Cardiac muscle cell (in vitro differentiated cells and primary cell): ENCODE measurements around the gene SMYD3. TPM values are rescaled to one million over a fixed set of nuclear protein-coding genes. Genes with fewer than 3 reads are reported as not detected.

Experiments
- DNase-seq, 2 donors: peaks; one replicate each; pipeline versions ENCODE4 v3.0.0 to v3.0.0-alpha.2; 2010 to 2017; ENCODE audit warnings: low read depth in 1 of 2, low spot score in 1 of 2
- H3K27ac ChIP-seq: fragments of 200-600 bp; sonication (generic); 2 replicates; pipeline ENCODE4 v1.5.1; 2016
- H3K27me3 ChIP-seq: fragments of 200-600 bp; sonication (generic); 2 replicates; pipeline ENCODE4 v1.6.0; 2016; ENCODE audit warnings: control low read depth
- H3K36me3 ChIP-seq: fragments of 200-600 bp; sonication (generic); 2 replicates; pipeline ENCODE4 v1.5.1; 2016; ENCODE audit warnings: control low read depth
- H3K4me1 ChIP-seq: fragments of 200-600 bp; sonication (generic); 2 replicates; pipeline ENCODE4 v1.8.1; 2017; ENCODE audit warnings: low read depth, mild to moderate bottlenecking, mixed run types
- H3K4me3 ChIP-seq: fragments of 200-600 bp; sonication (generic); 2 replicates; pipeline ENCODE4 v1.5.1; 2016; ENCODE audit warnings: mild to moderate bottlenecking
- H3K9me3 ChIP-seq: fragments of 200-600 bp; sonication (generic); 2 replicates; pipeline ENCODE4 v1.5.1; 2017; ENCODE audit warnings: low read depth, mild to moderate bottlenecking, control low read depth
- CTCF ChIP-seq: IDR thresholded peaks from 2 replicates; pipeline ENCODE4 v1.5.1; 2012; ENCODE audit warnings: low read depth, mild to moderate bottlenecking, low read length
- polyA plus RNA-seq: library from polyadenylated mRNA; unstranded; fragments of >200 nt; fragmentation: Nextera tagmentation; extraction: Ambion mirVana; gene quantifications from 2 replicates; pipeline ENCODE4 v1.2.1, GENCODE V29; 2016
- total RNA-seq: library from RNA; depleted of rRNA; stranded (reverse); fragments of >200 nt; gene quantifications from 2 replicates; pipeline ENCODE4 v1.2.3, GENCODE V29; 2016

SMYD3 gene
- total and polyA plus RNA-seq, 2 experiments from 2014 or later, result 47.2 to 50.8 TPM

- no peak for TF ChIP-seq CTCF
- DNase-seq, result no peak
- H3K4me3 ChIP-seq, result no peak overlapping the region
These were observed 212.8 kb downstream of the SMYD3 start for GRCh38 chr1:246294263-246294662.

GRCh38 chr1:246293366-246294121 is 213.5 kb downstream of the SMYD3 start:
- H3K27ac ChIP-seq, result peak overlapping the region; percentile 67
- DNase-seq, result peak in 1 of 2 donors; percentile 63
- no peak for TF ChIP-seq CTCF
- H3K9me3 ChIP-seq, result no peaks in the 10 kb centered on the region
- no peak overlapping the region for H3K4me3 ChIP-seq
- H3K36me3 ChIP-seq, result no peaks in the 10 kb centered on the region
- H3K4me1 ChIP-seq, result peaks cover 11% of the 10 kb centered on the region
- no peaks in the 10 kb centered on the region for H3K27me3 ChIP-seq

More at GRCh38 chr1:246294263-246294662, 212.8 kb downstream of the SMYD3 start:
- Histone ChIP-seq H3K27me3 (no peaks in the 10 kb centered on the region), H3K4me1 (peaks cover 11% of the 10 kb centered on the region), H3K27ac (peak overlapping the region; percentile 67), H3K36me3 (no peaks in the 10 kb centered on the region), H3K9me3 (no peaks in the 10 kb centered on the region)

DNA sequence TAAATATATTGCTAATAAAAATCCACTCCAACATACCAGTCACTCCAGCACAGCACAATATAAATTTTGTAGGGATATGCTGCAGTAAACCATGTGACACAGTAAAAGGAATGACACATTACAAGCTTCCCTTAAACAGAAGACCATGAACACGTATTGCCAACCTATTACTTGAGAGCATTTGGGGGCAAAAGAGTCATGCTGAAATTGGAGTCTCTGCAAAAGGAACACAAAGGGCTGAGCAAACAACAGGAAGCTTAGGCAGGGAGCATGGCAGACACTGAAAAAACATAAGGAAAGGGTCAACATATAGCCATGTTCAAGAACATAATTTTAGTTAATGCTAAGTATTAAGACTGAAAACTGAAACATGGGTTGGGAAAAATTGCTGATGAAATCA is 214.5 kb downstream of the SMYD3 start:
- H3K4me3 ChIP-seq, result no peak overlapping the region
- no peak for DNase-seq
- no peak overlapping the region for H3K27ac ChIP-seq
- H3K4me1 ChIP-seq, result peaks cover 11% of the 10 kb centered on the region
- TF ChIP-seq CTCF, result no peak
- no peaks in the 10 kb centered on the region for H3K36me3 ChIP-seq
- H3K9me3 ChIP-seq, result no peaks in the 10 kb centered on the region
- no peaks in the 10 kb centered on the region for H3K27me3 ChIP-seq

DNA sequence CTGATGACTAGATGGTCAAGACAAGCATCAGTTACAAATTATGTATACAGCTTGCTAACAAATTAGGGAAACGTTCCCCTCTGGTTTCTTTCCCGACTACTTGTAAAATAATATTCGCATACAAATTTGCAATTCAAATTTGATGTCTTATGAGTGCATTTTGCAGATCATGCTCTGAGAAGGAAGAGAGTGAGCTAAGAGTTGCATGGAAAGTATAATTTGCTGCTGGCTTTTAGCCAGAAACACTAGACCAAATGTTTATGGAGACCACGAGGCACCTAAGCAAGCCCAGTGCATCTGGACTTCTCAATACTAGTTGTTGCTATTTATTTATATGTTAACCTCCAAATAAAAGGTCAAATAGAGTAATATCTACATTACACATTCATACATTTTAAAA is 216.0 kb downstream of the SMYD3 start:
- H3K27me3 ChIP-seq, result no peaks in the 10 kb centered on the region
- H3K4me1 ChIP-seq, result peaks cover 11% of the 10 kb centered on the region
- no peak for TF ChIP-seq CTCF
- H3K36me3 ChIP-seq, result no peaks in the 10 kb centered on the region
- no peaks in the 10 kb centered on the region for H3K9me3 ChIP-seq
- DNase-seq, result no peak
- H3K4me3 ChIP-seq, result no peak overlapping the region
- H3K27ac ChIP-seq, result no peak overlapping the region

GRCh38 chr1:246283771-246284410 is 223.2 kb downstream of the SMYD3 start:
- no peaks in the 10 kb centered on the region for H3K36me3 ChIP-seq
- peak; percentile 25 to 75 for DNase-seq
- H3K4me3 ChIP-seq, result no peak overlapping the region
- no peaks in the 10 kb centered on the region for H3K9me3 ChIP-seq
- peak overlapping the region; percentile 5 for H3K27ac ChIP-seq
- peaks cover 3% of the 10 kb centered on the region for H3K4me1 ChIP-seq
- H3K27me3 ChIP-seq, result no peaks in the 10 kb centered on the region
- no peak for TF ChIP-seq CTCF
